HEK293 (cell line): Measurements from ENCODE around the gene ERBB2.

Experiments used
- CTCF ChIA-PET: fragments of 350-600 bp; formaldehyde crosslinking; extraction: SDS; loops from one replicate; lab custom pipeline; 2021; ENCODE audit warnings: antibody characterized with exemption; lab: Yijun Ruan, JAX
- POLR2A ChIA-PET: fragments of 300-600 bp; formaldehyde crosslinking; extraction: SDS; loops from one replicate; lab custom pipeline; 2020; ENCODE audit warnings: antibody characterized with exemption, inconsistent platforms; lab: Yijun Ruan, JAX
- H3K27ac ChIP-seq: fragments of 200-500 bp; sonication (Bioruptor generic); 2 replicates; pipeline ENCODE4 v1.5.1; 2014; ENCODE audit warnings: low read depth, low read length, control low read depth, inconsistent platforms; ENCODE audit errors: extremely low read depth
- H3K36me3 ChIP-seq, 2 experiments: fragments of 200-500 bp in 1 of 2; sonication (Bioruptor generic) in 1 of 2; 1 replicate in 1 of 2; 2 replicates in 1 of 2; pipeline ENCODE4 v1.5.1; 2014 to 2017; ENCODE audit warnings: inconsistent platforms in 2 of 2, low read length in 2 of 2; ENCODE audit not compliant: control insufficient read depth in 2 of 2, insufficient read depth in 1 of 2
- H3K4me1 ChIP-seq: fragments of 200-500 bp; sonication (Bioruptor generic); 2 replicates; pipeline ENCODE4 v1.5.1; 2014; ENCODE audit warnings: mild to moderate bottlenecking, low read length, inconsistent platforms; ENCODE audit not compliant: control insufficient read depth, insufficient read depth
- H3K4me3 ChIP-seq: 2 replicates; pipeline ENCODE4 v1.5.1; 2011; ENCODE audit warnings: low read depth, mild to moderate bottlenecking, control low read depth, low read length, moderate library complexity
- H3K9me3 ChIP-seq: fragments of 200-500 bp; sonication (Bioruptor generic); 2 replicates; pipeline ENCODE4 v1.5.1; 2014; ENCODE audit warnings: low read depth, low read length, inconsistent platforms; ENCODE audit not compliant: control insufficient read depth, insufficient read depth
- GLIS1 ChIP-seq: fragments of 450-650 bp; formaldehyde crosslinking; IDR thresholded peaks from 2 replicates; pipeline ENCODE4 v1.5.1; 2016; ENCODE audit warnings: missing biosample characterization, missing genetic modification characterization
- HIC1 ChIP-seq: fragments of 450-650 bp; formaldehyde crosslinking; IDR thresholded peaks from 2 replicates; pipeline ENCODE4 v1.5.1; 2016; ENCODE audit warnings: missing biosample characterization, missing genetic modification characterization
- HOXD13 ChIP-seq: sonication (generic); formaldehyde crosslinking; IDR thresholded peaks from 2 replicates; pipeline ENCODE4 v1.8.0; 2022; ENCODE audit warnings: missing genetic modification reagents, borderline replicate concordance
- KLF1 ChIP-seq: fragments of 450-650 bp; formaldehyde crosslinking; IDR thresholded peaks from 2 replicates; pipeline ENCODE4 v1.5.1; 2016; ENCODE audit warnings: missing biosample characterization, missing genetic modification characterization
- KLF9 ChIP-seq: fragments of 450-650 bp; formaldehyde crosslinking; IDR thresholded peaks from 2 replicates; pipeline ENCODE4 v1.5.1; 2016; ENCODE audit warnings: missing biosample characterization, missing genetic modification characterization, low read depth
- OVOL3 ChIP-seq: fragments of 450-650 bp; formaldehyde crosslinking; IDR thresholded peaks from 2 replicates; pipeline ENCODE4 v1.5.1; 2016; ENCODE audit warnings: missing biosample characterization, missing genetic modification characterization
- PATZ1 ChIP-seq: fragments of 450-650 bp; formaldehyde crosslinking; IDR thresholded peaks from 2 replicates; pipeline ENCODE4 v1.5.1; 2016; ENCODE audit warnings: missing biosample characterization, missing genetic modification characterization
- PRDM10 ChIP-seq: fragments of 450-650 bp; formaldehyde crosslinking; IDR thresholded peaks from 2 replicates; pipeline ENCODE4 v1.5.1; 2016; ENCODE audit warnings: missing biosample characterization, missing genetic modification characterization
- REPIN1 ChIP-seq: fragments of 450-650 bp; formaldehyde crosslinking; IDR thresholded peaks from 2 replicates; pipeline ENCODE4 v1.5.1; 2017; ENCODE audit warnings: missing biosample characterization, missing genetic modification characterization, low read depth
- SCRT2 ChIP-seq: fragments of 450-650 bp; formaldehyde crosslinking; IDR thresholded peaks from 2 replicates; pipeline ENCODE4 v1.5.1; 2016; ENCODE audit warnings: missing biosample characterization, missing genetic modification characterization
- SP2 ChIP-seq: fragments of 450-650 bp; formaldehyde crosslinking; IDR thresholded peaks from 2 replicates; pipeline ENCODE4 v1.5.1; 2016; ENCODE audit warnings: missing biosample characterization, missing genetic modification characterization
- SP3 ChIP-seq: fragments of 450-650 bp; formaldehyde crosslinking; IDR thresholded peaks from 2 replicates; pipeline ENCODE4 v1.5.1; 2016; ENCODE audit warnings: missing biosample characterization, missing genetic modification characterization
- TRIM28 ChIP-seq: IDR thresholded peaks from 2 replicates; pipeline ENCODE4 v1.6.1; 2011; ENCODE audit warnings: low read length, control low read depth, borderline replicate concordance
- WT1 ChIP-seq: fragments of 450-650 bp; formaldehyde crosslinking; IDR thresholded peaks from 2 replicates; pipeline ENCODE4 v1.5.1; 2016; ENCODE audit warnings: missing biosample characterization, missing genetic modification characterization
- ZBTB20 ChIP-seq: fragments of 450-650 bp; formaldehyde crosslinking; IDR thresholded peaks from 2 replicates; pipeline ENCODE4 v1.5.1; 2016; ENCODE audit warnings: missing biosample characterization, missing genetic modification characterization
- ZFP3 ChIP-seq: fragments of 450-650 bp; formaldehyde crosslinking; IDR thresholded peaks from 2 replicates; pipeline ENCODE4 v1.5.1; 2016; ENCODE audit warnings: low read depth, missing biosample characterization, missing genetic modification characterization
- ZNF114 ChIP-seq: fragments of 450-650 bp; formaldehyde crosslinking; IDR thresholded peaks from 2 replicates; pipeline ENCODE4 v1.5.0; 2017; ENCODE audit warnings: missing biosample characterization, missing genetic modification characterization
- ZNF121 ChIP-seq: fragments of 450-650 bp; formaldehyde crosslinking; IDR thresholded peaks from 2 replicates; pipeline ENCODE4 v1.5.1; 2016; ENCODE audit warnings: missing biosample characterization, missing genetic modification characterization
- ZNF132 ChIP-seq: fragments of 450-650 bp; formaldehyde crosslinking; IDR thresholded peaks from 2 replicates; pipeline ENCODE4 v1.5.1; 2017; ENCODE audit warnings: missing biosample characterization, missing genetic modification characterization, borderline replicate concordance
- ZNF146 ChIP-seq: fragments of 450-650 bp; formaldehyde crosslinking; IDR thresholded peaks from 2 replicates; pipeline ENCODE4 v1.5.1; 2016; ENCODE audit warnings: missing biosample characterization, missing genetic modification characterization
- ZNF341 ChIP-seq: fragments of 450-650 bp; formaldehyde crosslinking; IDR thresholded peaks from 2 replicates; pipeline ENCODE4; 2016; ENCODE audit warnings: low read depth, missing biosample characterization, missing genetic modification characterization
- ZNF521 ChIP-seq: fragments of 450-650 bp; formaldehyde crosslinking; IDR thresholded peaks from 2 replicates; pipeline ENCODE4 v1.5.1; 2017; ENCODE audit warnings: missing biosample characterization, mild to moderate bottlenecking, missing genetic modification characterization
- ZNF549 ChIP-seq: fragments of 450-650 bp; IDR thresholded peaks from 2 replicates; pipeline ENCODE4 v1.5.1; 2018; ENCODE audit warnings: missing biosample characterization, missing genetic modification characterization, mild to moderate bottlenecking, inconsistent platforms, moderate library complexity
- ZNF701 ChIP-seq: fragments of 450-650 bp; formaldehyde crosslinking; IDR thresholded peaks from 2 replicates; pipeline ENCODE4 v1.5.1; 2016; ENCODE audit warnings: missing biosample characterization, missing genetic modification characterization
- ZNF704 ChIP-seq: fragments of 450-650 bp; formaldehyde crosslinking; IDR thresholded peaks from 2 replicates; pipeline ENCODE4 v1.5.1; 2016; ENCODE audit warnings: missing biosample characterization, missing genetic modification characterization
- ZNF768 ChIP-seq: fragments of 450-650 bp; formaldehyde crosslinking; IDR thresholded peaks from 2 replicates; pipeline ENCODE4 v1.5.1; 2018; ENCODE audit warnings: missing biosample characterization, mild to moderate bottlenecking, missing genetic modification characterization

Gene ERBB2

GRCh38 chr17:39737760-39738567 lies 38.1 kb downstream of the ERBB2 start, which contains the start of gene GRB7:
Gene GRB7, plus strand, starts transcription at chr17:39737938. Its CDS starts 4,364 bp downstream, at chr17:39742302.
- Histone ChIP-seq H3K27ac (peak within 1 kb of the TSS; percentile 66; the same call in 1 of the 2 replicates), H3K36me3 (no peaks in the 10 kb centered on the region; a peak in 1 of 3 replicates), H3K4me1 (peaks cover 24% of the 10 kb centered on the region), H3K9me3 (no peaks in the 10 kb centered on the region), H3K4me3 (peak within 1 kb of the TSS; percentile 51)
- ChIA-PET POLR2A (interaction anchor here (1.9 kb wide), 1 partner anchor 8 kb away, joined by 15 read pairs; the partner anchor contains the start of gene MIEN1), CTCF (interaction anchor here (1.8 kb wide), 1 partner anchor 117 kb away, joined by 8 read pairs; no protein-coding TSS in a partner anchor)
- TF ChIP-seq SP2 (tag by site-specific recombination) = peak; percentile 43
- peak; percentile 76 for TF ChIP-seq KLF1 (tag by site-specific recombination)
- TF ChIP-seq SCRT2 (tag by site-specific recombination) = 0 out of 2 replicates have a peak, but pooled peaks have one; percentile 18
- TF ChIP-seq TRIM28 = no peak
- 0 out of 2 replicates have a peak, but pooled peaks have one; percentile 46 for TF ChIP-seq WT1
- no peak for TF ChIP-seq HIC1
- TF ChIP-seq PATZ1 (tag by site-specific recombination) = 0 out of 2 replicates have a peak, but pooled peaks have one; percentile 16
- no peak for TF ChIP-seq ZNF146
- no peak for TF ChIP-seq ZNF701 (tag by site-specific recombination)
- no peak for TF ChIP-seq REPIN1 (tag by site-specific recombination)
- TF ChIP-seq ZNF121 (tag by site-specific recombination) = no peak
- no peak for TF ChIP-seq ZFP3
- no peak for TF ChIP-seq OVOL3 (tag by site-specific recombination)
- TF ChIP-seq ZNF132 = no peak

- H3K4me1 ChIP-seq = peaks cover 24% of the 10 kb centered on the region
- POLR2A ChIA-PET = interaction anchor here (1.0 to 1.9 kb wide), 2 partner anchors 9 to 538 kb away, joined by 5 to 15 read pairs; partner anchors contain the start of genes MIEN1 and RPL19
Measured at GRCh38 chr17:39738568-39738901, 38.7 kb downstream of the ERBB2 start.

More at GRCh38 chr17:39738568-39738901, 38.7 kb downstream of the ERBB2 start:
- Histone ChIP-seq H3K9me3 (no peaks in the 10 kb centered on the region), H3K36me3 (no peaks in the 10 kb centered on the region; a peak in 1 of 3 replicates), H3K27ac (peak overlapping the region; percentile 66; the same call in 1 of the 2 replicates), H3K4me3 (peak overlapping the region; percentile 51)
- CTCF ChIA-PET = interaction anchor here (0.6 kb wide), 1 partner anchor 1953 kb away, joined by 3 read pairs; no protein-coding TSS in a partner anchor
- TF ChIP-seq ZNF768 (tag by site-specific recombination) (no peak), ZNF341 (tag by site-specific recombination) (peak; percentile 78), ZNF521 (tag by site-specific recombination) (no peak), ZNF114 (tag by site-specific recombination) (no peak), HOXD13 (no peak), PRDM10 (tag by site-specific recombination) (no peak), ZNF704 (tag by site-specific recombination) (no peak), KLF1 (tag by site-specific recombination) (peak; percentile 53), GLIS1 (peak; percentile 15; the same call in 1 of the 2 replicates), ZNF549 (tag by site-specific recombination) (no peak), ZBTB20 (peak; percentile 31; the same call in 1 of the 2 replicates), SP3 (tag by site-specific recombination) (0 out of 2 replicates have a peak, but pooled peaks have one; percentile 6), KLF9 (tag by site-specific recombination) (no peak)
